ENCODE results near the gene H2AZ2. TPM values are rescaled to one million over a fixed set of nuclear protein-coding genes. Genes with fewer than 3 reads are reported as not detected.
A peak's percentile ranks its signal among the peaks of the same experiment; 100 is the strongest.

Gene H2AZ2
- total and polyA plus RNA-seq, 8 donors = 113 to 286 (median 228) TPM

DNA sequence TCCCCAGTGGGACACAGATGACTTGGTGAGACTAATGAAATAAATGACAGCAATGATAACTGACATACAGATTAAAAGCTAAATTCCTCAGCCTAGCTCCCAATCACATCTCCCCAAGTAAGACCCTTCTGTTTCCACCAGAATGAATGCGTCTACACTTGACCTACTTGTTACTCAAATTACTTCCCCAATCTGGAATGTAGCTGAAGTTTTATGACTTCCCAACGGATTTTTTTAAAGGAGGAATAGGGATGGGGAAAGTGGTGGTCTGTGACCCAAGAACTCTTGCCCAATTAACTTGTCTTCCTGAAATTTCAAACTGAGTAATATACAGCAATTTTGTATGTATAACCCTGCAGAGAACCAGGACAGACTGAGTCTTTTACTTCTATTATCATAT, 9.1 kb downstream of the H2AZ2 start:
- TF ChIP-seq, protein P1, sequence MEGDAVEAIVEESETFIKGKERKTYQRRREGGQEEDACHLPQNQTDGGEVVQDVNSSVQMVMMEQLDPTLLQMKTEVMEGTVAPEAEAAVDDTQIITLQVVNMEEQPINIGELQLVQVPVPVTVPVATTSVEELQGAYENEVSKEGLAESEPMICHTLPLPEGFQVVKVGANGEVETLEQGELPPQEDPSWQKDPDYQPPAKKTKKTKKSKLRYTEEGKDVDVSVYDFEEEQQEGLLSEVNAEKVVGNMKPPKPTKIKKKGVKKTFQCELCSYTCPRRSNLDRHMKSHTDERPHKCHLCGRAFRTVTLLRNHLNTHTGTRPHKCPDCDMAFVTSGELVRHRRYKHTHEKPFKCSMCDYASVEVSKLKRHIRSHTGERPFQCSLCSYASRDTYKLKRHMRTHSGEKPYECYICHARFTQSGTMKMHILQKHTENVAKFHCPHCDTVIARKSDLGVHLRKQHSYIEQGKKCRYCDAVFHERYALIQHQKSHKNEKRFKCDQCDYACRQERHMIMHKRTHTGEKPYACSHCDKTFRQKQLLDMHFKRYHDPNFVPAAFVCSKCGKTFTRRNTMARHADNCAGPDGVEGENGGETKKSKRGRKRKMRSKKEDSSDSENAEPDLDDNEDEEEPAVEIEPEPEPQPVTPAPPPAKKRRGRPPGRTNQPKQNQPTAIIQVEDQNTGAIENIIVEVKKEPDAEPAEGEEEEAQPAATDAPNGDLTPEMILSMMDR (IDR thresholded peaks at IDR 0.05) = no peak
- Histone ChIP-seq H3K27ac (no peak overlapping the region), H3K27me3 (no peaks in the 10 kb centered on the region), H3K4me3 (no peak overlapping the region), H3K9me3 (no peaks in the 10 kb centered on the region), H3K4me1 (peaks cover 0 to 34% of the 10 kb centered on the region in 2 donors), H3K36me3 (peaks cover under 1 to 74% of the 10 kb centered on the region in 2 donors)
- ATAC-seq (no peak), DNase-seq (no peak)
- intact Hi-C loops (cut with DNase I) = no loop called here

DNA sequence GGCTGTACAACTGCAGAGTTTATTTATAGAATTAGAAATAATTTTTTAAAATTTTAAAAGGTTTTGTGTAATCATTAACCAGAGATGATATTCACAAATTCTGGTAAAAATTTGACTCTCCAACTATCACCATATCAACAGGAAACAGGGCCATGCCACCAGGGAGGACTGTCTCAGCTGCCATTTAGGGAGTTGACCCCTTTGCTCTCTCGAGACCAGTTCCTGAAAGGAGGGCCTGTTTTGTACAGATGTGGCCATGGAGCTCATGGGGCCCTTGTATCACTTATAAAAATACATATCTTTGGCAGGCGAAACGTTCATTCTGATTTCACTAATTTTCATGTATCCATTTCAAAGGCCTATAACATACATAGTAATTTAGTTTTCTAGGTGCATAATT, 20.3 kb downstream of the H2AZ2 start:
- Histone ChIP-seq H3K9me3 (no peaks in the 10 kb centered on the region), H3K27ac (no peak overlapping the region), H3K4me3 (no peak overlapping the region), H3K4me1 (peaks cover 0 to 5% of the 10 kb centered on the region in 2 donors), H3K36me3 (peaks cover 0 to 60% of the 10 kb centered on the region in 2 donors), H3K27me3 (no peaks in the 10 kb centered on the region)
- TF ChIP-seq, protein P1 (IDR thresholded peaks at IDR 0.05) = no peak
- intact Hi-C loops (cut with DNase I) = no loop called here
- DNase-seq (no peak), ATAC-seq (no peak)

DNA sequence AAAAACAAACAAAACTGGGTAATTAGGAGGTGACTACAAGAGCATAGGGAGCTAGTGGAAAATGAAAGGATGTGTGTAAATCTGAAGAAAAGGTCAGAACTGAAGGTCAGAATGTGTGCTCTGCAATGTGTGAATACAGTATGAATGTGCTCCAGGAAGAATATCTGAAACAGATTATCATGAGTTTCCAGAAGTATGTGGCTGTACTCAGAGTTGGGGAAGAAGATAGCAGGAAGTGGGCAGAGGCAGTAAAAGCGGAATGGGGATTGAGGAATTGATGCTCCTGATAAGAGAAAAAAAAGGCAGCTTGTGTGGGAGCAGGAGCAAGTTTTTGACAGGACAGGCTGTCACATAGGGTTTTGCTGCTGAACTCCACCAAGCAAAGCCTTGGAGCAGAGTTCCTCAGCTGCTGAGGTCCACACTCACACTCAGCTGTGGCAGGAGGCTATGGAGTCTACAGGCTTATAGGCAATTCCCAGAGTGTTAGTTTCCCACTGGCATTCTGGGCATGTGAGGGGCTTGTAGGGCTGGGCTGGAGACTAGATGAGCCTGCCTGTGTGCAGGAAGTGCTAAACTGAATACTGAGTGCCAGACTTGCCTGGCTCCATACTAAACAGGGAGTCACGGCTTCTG, 22.9 kb downstream of the H2AZ2 start:
- H3K4me1 ChIP-seq = peaks cover 0 to 5% of the 10 kb centered on the region in 2 donors
- intact Hi-C loops (cut with DNase I) = no loop called here
- TF ChIP-seq, protein P1 (IDR thresholded peaks at IDR 0.05) = no peak
- no peaks in the 10 kb centered on the region for H3K27me3 ChIP-seq
- ATAC-seq (peak; percentile 26), DNase-seq (no peak)
- no peak overlapping the region for H3K27ac ChIP-seq
- peaks cover 0 to 37% of the 10 kb centered on the region in 2 donors for H3K36me3 ChIP-seq
- no peak overlapping the region for H3K4me3 ChIP-seq
- H3K9me3 ChIP-seq = no peaks in the 10 kb centered on the region

GRCh38 chr7:44823255-44823781, 24.6 kb downstream of the H2AZ2 start:
- TF ChIP-seq, protein P1 (IDR thresholded peaks at IDR 0.05) = no peak
- Histone ChIP-seq H3K36me3 (peaks cover 0 to 20% of the 10 kb centered on the region in 2 donors), H3K27ac (no peak overlapping the region), H3K27me3 (no peaks in the 10 kb centered on the region), H3K4me1 (peaks cover 0 to 5% of the 10 kb centered on the region in 2 donors), H3K9me3 (no peaks in the 10 kb centered on the region), H3K4me3 (no peak overlapping the region)
- peak; percentile 43 for ATAC-seq
- intact Hi-C loops (cut with DNase I) = no loop called here
- no peak for DNase-seq

DNA sequence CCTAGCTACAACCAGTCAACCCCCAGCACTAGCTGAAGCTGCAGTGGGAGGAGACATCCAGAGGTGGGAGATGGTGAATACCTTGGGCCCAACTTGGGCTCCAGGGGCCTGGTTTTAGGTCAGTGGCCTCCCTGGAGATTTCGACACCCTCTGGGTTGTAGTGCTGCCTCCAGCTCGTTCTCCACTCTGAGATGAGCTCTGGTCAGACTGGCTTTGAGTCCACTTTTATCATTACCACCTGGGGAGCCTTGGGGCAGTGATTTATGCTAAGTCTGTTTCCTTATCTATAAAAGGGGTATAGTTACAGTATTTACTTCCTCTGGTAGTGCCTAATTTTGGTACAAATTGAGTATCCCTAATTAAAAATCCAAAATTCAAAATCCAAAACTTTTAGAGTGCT, 28.6 kb downstream of the H2AZ2 start:
- TF ChIP-seq, protein P1 (IDR thresholded peaks at IDR 0.05) = no peak
- peaks cover 0 to 5% of the 10 kb centered on the region in 2 donors for H3K4me1 ChIP-seq
- no peak overlapping the region for H3K27ac ChIP-seq
- intact Hi-C loops (cut with DNase I) = no loop called here
- H3K36me3 ChIP-seq = no peaks in the 10 kb centered on the region
- ATAC-seq = no peak
- no peak overlapping the region for H3K4me3 ChIP-seq
- DNase-seq = no peak
- H3K27me3 ChIP-seq = no peaks in the 10 kb centered on the region
- no peaks in the 10 kb centered on the region for H3K9me3 ChIP-seq
